ENCODE data around the gene EPDR1.
A peak's percentile ranks its signal among the peaks of the same experiment; 100 is the strongest.

The EPDR1 gene

GRCh38 chr7:37920305-37920848 is at the start of gene EPDR1:
Gene EPDR1 (plus strand): TSS chr7:37920640. CDS start chr7:37920940, 300 bp downstream.
- DNase-seq (ENCODE audit: low read depth in 2 of 2): peak in 1 of 2 experiments; percentile 12

GRCh38 chr7:37882086-37882485 is 38.4 kb upstream of the EPDR1 start:
- no peak for DNase-seq (ENCODE audit: low read depth in 2 of 2)

GRCh38 chr7:37893359-37893758 is 27.1 kb upstream of the EPDR1 start:
- no peak for DNase-seq (ENCODE audit: low read depth in 2 of 2)

- DNase-seq (ENCODE audit: low read depth in 2 of 2): no peak
Observed at GRCh38 chr7:37894671-37895070, 25.8 kb upstream of the EPDR1 start.

GRCh38 chr7:37899712-37900247 is 20.7 kb upstream of the EPDR1 start:
- DNase-seq (ENCODE audit: low read depth in 2 of 2): no peak

- no peak for DNase-seq (ENCODE audit: low read depth in 2 of 2)
Observed at GRCh38 chr7:37901236-37901827, 19.1 kb upstream of the EPDR1 start.

GRCh38 chr7:37901890-37902524 is 18.4 kb upstream of the EPDR1 start:
- no peak for DNase-seq (ENCODE audit: low read depth in 2 of 2)

GRCh38 chr7:37908221-37908788 is 12.1 kb upstream of the EPDR1 start:
- DNase-seq (ENCODE audit: low read depth in 2 of 2): no peak

- DNase-seq (ENCODE audit: low read depth in 2 of 2): no peak
Observed at GRCh38 chr7:37912756-37913155, 7.7 kb upstream of the EPDR1 start.

GRCh38 chr7:37915438-37915837 is 5.0 kb upstream of the EPDR1 start:
- no peak for DNase-seq (ENCODE audit: low read depth in 2 of 2)

- no peak for DNase-seq (ENCODE audit: low read depth in 2 of 2)
Observed at GRCh38 chr7:37916017-37916672, 4.3 kb upstream of the EPDR1 start.

- DNase-seq (ENCODE audit: low read depth in 2 of 2): no peak
Observed at GRCh38 chr7:37916673-37917660, 3.5 kb upstream of the EPDR1 start, which contains the start of gene SFRP4. Gene SFRP4 (minus strand): TSS chr7:37916817. CDS start chr7:37916537, 280 bp downstream.

- no peak for DNase-seq (ENCODE audit: low read depth in 2 of 2)
Observed at GRCh38 chr7:37918526-37918925, 1.9 kb upstream of the EPDR1 start.

GRCh38 chr7:37920849-37921805 is 687 bp downstream of the EPDR1 start:
- no peak for DNase-seq (ENCODE audit: low read depth in 2 of 2)

- DNase-seq (ENCODE audit: low read depth in 2 of 2): no peak
Observed at GRCh38 chr7:37921876-37922275, 1.4 kb downstream of the EPDR1 start.

- no peak for DNase-seq (ENCODE audit: low read depth in 2 of 2)
Observed at GRCh38 chr7:37923996-37924395, 3.6 kb downstream of the EPDR1 start.

GRCh38 chr7:37924491-37925041 is 4.1 kb downstream of the EPDR1 start:
- no peak for DNase-seq (ENCODE audit: low read depth in 2 of 2)

- DNase-seq (ENCODE audit: low read depth in 2 of 2): no peak
Observed at GRCh38 chr7:37925620-37926019, 5.2 kb downstream of the EPDR1 start.

GRCh38 chr7:37927773-37928444 is 7.5 kb downstream of the EPDR1 start:
- no peak for DNase-seq (ENCODE audit: low read depth in 2 of 2)
